ENCODE data around the gene TRIO. TPM values are rescaled to one million over a fixed set of nuclear protein-coding genes. Genes with fewer than 3 reads are reported as not detected.

TRIO gene
- total RNA-seq, 4 donors from 2014 or later, result 186 to 388 (median 285) TPM

- no peaks in the 10 kb centered on the region for H3K36me3 ChIP-seq
- DNase-seq, result no peak
- in situ Hi-C loops (cut with MboI; ENCODE audit: low pct_ligation_motif_present in 1 of 4, low pct_unique_long_range_greater_than_20kb in 1 of 4, low sequenced_read_pairs in 3 of 4) (loop anchor here in 1 of 4 donors (25.0 kb wide), 1 partner anchor 137 kb away; no protein-coding TSS in a partner anchor), intact Hi-C loops (cut with DNase I; ENCODE audit: low total_unique reads) (no loop called here)
- no peaks in the 10 kb centered on the region for H3K9me3 ChIP-seq
- TF ChIP-seq EP300 (IDR thresholded peaks at IDR 0.05; ENCODE audit: low read depth) (no peak), POLR2A (IDR thresholded peaks at IDR 0.05) (no peak), CTCF (IDR thresholded peaks at IDR 0.05) (no peak), POLR2AphosphoS5 (IDR thresholded peaks at IDR 0.05) (no peak)
- WGBS, 2 donors (ENCODE audit: low coverage in 1 of 2), result 78 to 79% methylated on average over 3 to 6 of the region's 6 CpGs
- no peak overlapping the region for H3K4me3 ChIP-seq
- no peaks in the 10 kb centered on the region for H3K27me3 ChIP-seq
- H3K4me1 ChIP-seq, result peaks cover 15 to 39% (median 28%) of the 10 kb centered on the region in 4 donors
- no peak overlapping the region for H3K27ac ChIP-seq
These were observed 106.3 kb downstream of the TRIO start for GRCh38 chr5:14249258-14250082.

GRCh38 chr5:14250084-14250695, 107.0 kb downstream of the TRIO start:
- in situ Hi-C loops (cut with MboI; ENCODE audit: low pct_ligation_motif_present in 1 of 4, low pct_unique_long_range_greater_than_20kb in 1 of 4, low sequenced_read_pairs in 3 of 4) (loop anchor here in 1 of 4 donors (25.0 kb wide), 1 partner anchor 138 kb away; no protein-coding TSS in a partner anchor), intact Hi-C loops (cut with DNase I; ENCODE audit: low total_unique reads) (no loop called here)
- TF ChIP-seq CTCF (IDR thresholded peaks at IDR 0.05) (no peak), POLR2AphosphoS5 (IDR thresholded peaks at IDR 0.05) (peak in 2 of 3 donors; percentile 14 to 21)
- Histone ChIP-seq H3K27ac (peak overlapping the region; percentile 46 to 65 (median 58)), H3K27me3 (no peaks in the 10 kb centered on the region), H3K36me3 (no peaks in the 10 kb centered on the region), H3K4me1 (peaks cover 15 to 38% (median 26%) of the 10 kb centered on the region in 4 donors), H3K4me3 (no peak overlapping the region), H3K9me3 (no peaks in the 10 kb centered on the region)
- WGBS, 2 donors (ENCODE audit: low coverage in 1 of 2), result 63 to 72% methylated on average over 2 to 16 of the region's 16 CpGs
- DNase-seq, result peak; percentile 52

- H3K4me3 ChIP-seq, result no peak overlapping the region
- TF ChIP-seq EP300 (IDR thresholded peaks at IDR 0.05; ENCODE audit: low read depth) (no peak), POLR2AphosphoS5 (IDR thresholded peaks at IDR 0.05) (no peak), POLR2A (IDR thresholded peaks at IDR 0.05) (no peak), CTCF (IDR thresholded peaks at IDR 0.05) (no peak)
- no peak for DNase-seq
- in situ Hi-C loops (cut with MboI; ENCODE audit: low pct_ligation_motif_present in 1 of 4, low pct_unique_long_range_greater_than_20kb in 1 of 4, low sequenced_read_pairs in 3 of 4), result loop anchor here in 1 of 4 donors (25.0 kb wide), 1 partner anchor 139 kb away; no protein-coding TSS in a partner anchor
- H3K36me3 ChIP-seq, result no peaks in the 10 kb centered on the region
- H3K27me3 ChIP-seq, result no peaks in the 10 kb centered on the region
- no peaks in the 10 kb centered on the region for H3K9me3 ChIP-seq
- H3K4me1 ChIP-seq, result peaks cover 11 to 37% (median 26%) of the 10 kb centered on the region in 4 donors
- intact Hi-C loops (cut with DNase I; ENCODE audit: low total_unique reads), result no loop called here
- 74 to 80% methylated on average over 7 to 11 of the region's 11 CpGs for WGBS, 2 donors (ENCODE audit: low coverage in 1 of 2)
- peak overlapping the region; percentile 46 to 65 (median 58) for H3K27ac ChIP-seq
These were observed 107.9 kb downstream of the TRIO start for GRCh38 chr5:14250748-14251701.

Data from transverse colon (tissue), 4 donors.